Tibial nerve (tissue), 4 donors: Measurements from ENCODE around the gene MAPK8. TPM values are rescaled to one million over a fixed set of nuclear protein-coding genes. Genes with fewer than 3 reads are reported as not detected.
A peak's percentile ranks its signal among the peaks of the same experiment; 100 is the strongest.

Source experiments
- DNase-seq, 2 donors: peaks; one replicate each; pipeline ENCODE4 v3.0.0-alpha.2; 2019; ENCODE audit warnings: low spot score in 2 of 2
- H3K27ac ChIP-seq, 4 donors: fragments of 200-600 bp; sonication (generic) in 3 of 4; one replicate each; pipeline ENCODE4 v1.5.1; 2017 to 2019; ENCODE audit warnings: mild to moderate bottlenecking in 1 of 4
- H3K27me3 ChIP-seq, 2 donors: fragments of 200-600 bp; sonication (generic) in 1 of 2; one replicate each; pipeline versions ENCODE4 v1.5.1 to v1.6.0; 2017 to 2019
- H3K36me3 ChIP-seq, 3 donors: fragments of 200-600 bp; sonication (generic); one replicate each; pipeline ENCODE4 v1.5.1; 2018 to 2019
- H3K4me1 ChIP-seq, 4 donors: fragments of 200-600 bp; sonication (generic) in 3 of 4; one replicate each; pipeline ENCODE4 v1.5.1; 2017 to 2019
- H3K4me3 ChIP-seq, 4 donors: fragments of 200-600 bp; sonication (generic) in 3 of 4; one replicate each; pipeline ENCODE4 v1.5.1; 2017 to 2019; ENCODE audit warnings: mild to moderate bottlenecking in 1 of 4, moderate library complexity in 1 of 4
- H3K9me3 ChIP-seq, 4 donors: fragments of 200-600 bp; sonication (generic) in 3 of 4; one replicate each; pipeline ENCODE4 v1.5.1; 2017 to 2019
- EP300 ChIP-seq, 2 donors: sonication (generic); formaldehyde crosslinking; IDR thresholded peaks; one replicate each; pipeline ENCODE4 v1.6.1; 2017; ENCODE audit warnings: antibody characterized with exemption in 2 of 2, mild to moderate bottlenecking in 1 of 2
- POLR2A ChIP-seq, 2 donors: fragments of 450-650 bp; IDR thresholded peaks; one replicate each; pipeline ENCODE4 v1.6.1; 2017; ENCODE audit warnings: antibody characterized with exemption in 2 of 2, mild to moderate bottlenecking in 2 of 2, moderate library complexity in 2 of 2
- WGBS, 2 donors: methylation state at CpG; one replicate each; pipeline ENCODE4 v1.1.5; 2018; 5-methylcytosine and 5-hydroxymethylcytosine counted together
- total RNA-seq, 4 donors: library from RNA; depleted of rRNA; stranded (reverse); fragments of >200 nt; gene quantifications; one replicate each; pipeline ENCODE4 v1.1.0, GENCODE V29; 2016
- TF ChIP-seq, protein P1 (sequence below), 5 experiments: fragments of 200-600 bp in 3 of 5; fragments of 450-650 bp in 2 of 5; sonication (generic) in 3 of 5; IDR thresholded peaks; one replicate each; pipeline ENCODE4 v1.5.1; 2016 to 2019; ENCODE audit warnings: antibody characterized with exemption in 5 of 5, mild to moderate bottlenecking in 3 of 5, moderate library complexity in 2 of 5

The MAPK8 gene
- total RNA-seq = 10 to 100 TPM; 53.4 to 65.6 (median 62.2) TPM

DNA sequence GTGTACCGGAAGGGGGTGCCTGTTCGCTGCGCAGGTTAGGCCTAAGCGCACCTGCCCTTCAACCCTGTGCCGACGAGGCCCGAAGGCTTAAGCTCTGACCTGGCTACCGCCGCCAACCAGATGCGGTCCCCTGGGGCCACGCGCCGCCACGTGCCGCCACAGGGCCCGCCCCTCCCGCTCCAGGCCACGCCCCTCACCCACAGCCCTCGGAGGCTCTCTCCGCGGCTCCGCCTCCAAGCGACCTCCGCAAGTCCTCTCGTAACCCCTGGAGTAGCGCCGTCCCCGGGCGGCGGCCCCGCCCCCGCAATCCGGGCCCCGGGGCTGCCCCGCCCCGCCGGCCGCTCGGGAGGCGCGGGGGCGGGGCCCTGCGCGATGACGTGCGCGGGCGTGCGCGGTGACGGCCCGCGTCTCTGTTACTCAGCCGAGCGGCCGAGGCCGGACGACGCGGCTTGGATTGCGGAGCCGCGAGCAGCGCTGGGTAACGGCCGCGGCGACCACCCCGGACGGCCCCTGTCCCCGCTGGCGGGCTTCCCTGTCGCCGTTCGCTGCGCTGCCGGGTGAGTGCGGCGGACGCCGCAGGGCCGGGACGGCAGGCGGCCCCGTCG, at the start of gene MAPK8:
MAPK8 (plus strand) TSS at position 413 of the 605 bp plus-strand sequence. CDS start 94,984 bp downstream, outside the sequence.
- H3K4me3 ChIP-seq = peak within 1 kb of the TSS; percentile 75 to 97 (median 94)
- no peaks in the 10 kb centered on the region for H3K9me3 ChIP-seq
- H3K36me3 ChIP-seq = no peaks in the 10 kb centered on the region
- 0 to 3% methylated on average over 10 to 38 of the region's 86 CpGs for WGBS, 2 donors
- DNase-seq = peak; percentile 71 to 82
- peaks cover 0 to 35% (median 2%) of the 10 kb centered on the region in 4 donors for H3K4me1 ChIP-seq
- peak within 1 kb of the TSS; percentile 96 to 99 (median 98) for H3K27ac ChIP-seq
- TF ChIP-seq, protein P1, sequence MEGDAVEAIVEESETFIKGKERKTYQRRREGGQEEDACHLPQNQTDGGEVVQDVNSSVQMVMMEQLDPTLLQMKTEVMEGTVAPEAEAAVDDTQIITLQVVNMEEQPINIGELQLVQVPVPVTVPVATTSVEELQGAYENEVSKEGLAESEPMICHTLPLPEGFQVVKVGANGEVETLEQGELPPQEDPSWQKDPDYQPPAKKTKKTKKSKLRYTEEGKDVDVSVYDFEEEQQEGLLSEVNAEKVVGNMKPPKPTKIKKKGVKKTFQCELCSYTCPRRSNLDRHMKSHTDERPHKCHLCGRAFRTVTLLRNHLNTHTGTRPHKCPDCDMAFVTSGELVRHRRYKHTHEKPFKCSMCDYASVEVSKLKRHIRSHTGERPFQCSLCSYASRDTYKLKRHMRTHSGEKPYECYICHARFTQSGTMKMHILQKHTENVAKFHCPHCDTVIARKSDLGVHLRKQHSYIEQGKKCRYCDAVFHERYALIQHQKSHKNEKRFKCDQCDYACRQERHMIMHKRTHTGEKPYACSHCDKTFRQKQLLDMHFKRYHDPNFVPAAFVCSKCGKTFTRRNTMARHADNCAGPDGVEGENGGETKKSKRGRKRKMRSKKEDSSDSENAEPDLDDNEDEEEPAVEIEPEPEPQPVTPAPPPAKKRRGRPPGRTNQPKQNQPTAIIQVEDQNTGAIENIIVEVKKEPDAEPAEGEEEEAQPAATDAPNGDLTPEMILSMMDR (IDR thresholded peaks at IDR 0.05) = peak in 1 of 5 experiments; percentile 30
- TF ChIP-seq POLR2A (IDR thresholded peaks at IDR 0.05) (peak; percentile 95 to 98), EP300 (IDR thresholded peaks at IDR 0.05) (peak in 1 of 2 donors; percentile 82)
- no peaks in the 10 kb centered on the region for H3K27me3 ChIP-seq

DNA sequence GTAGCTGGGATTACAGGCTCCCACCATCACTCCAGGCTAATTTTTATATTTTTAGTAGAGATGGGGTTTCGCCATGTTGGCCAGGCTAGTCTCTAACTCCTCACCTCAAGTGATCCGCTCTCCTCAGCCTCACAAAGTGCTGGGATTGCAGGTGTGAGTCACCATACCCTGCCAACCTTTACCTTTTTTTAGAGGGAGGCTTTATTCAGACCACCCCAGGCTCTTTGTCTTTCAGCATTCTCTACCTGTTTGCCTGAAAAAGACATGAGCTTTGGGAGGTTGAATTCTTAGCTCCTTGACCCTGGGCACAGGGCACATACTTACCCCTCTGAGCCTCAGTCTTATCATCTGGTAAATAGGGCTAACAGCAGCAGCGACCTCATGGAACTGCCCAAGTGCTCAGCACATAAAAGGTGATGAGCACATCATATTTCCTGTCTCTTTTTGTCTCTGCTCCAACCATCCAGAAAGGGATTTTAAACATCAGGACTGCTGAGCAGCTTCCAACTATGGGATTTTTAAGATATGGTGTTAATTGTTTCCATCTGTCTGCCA, 49.0 kb upstream of the MAPK8 start:
- Histone ChIP-seq H3K27ac (no peak overlapping the region), H3K36me3 (no peaks in the 10 kb centered on the region), H3K27me3 (no peaks in the 10 kb centered on the region), H3K4me3 (no peak overlapping the region), H3K4me1 (no peaks in the 10 kb centered on the region), H3K9me3 (peaks cover 0 to 9% (median 0%) of the 10 kb centered on the region in 4 donors)
- no peak for TF ChIP-seq POLR2A (IDR thresholded peaks at IDR 0.05)
- TF ChIP-seq, protein P1 (IDR thresholded peaks at IDR 0.05) = no peak
- TF ChIP-seq EP300 (IDR thresholded peaks at IDR 0.05) = no peak
- WGBS, 2 donors = 85 to 86% methylated on average over 3 of the region's 3 CpGs
- DNase-seq = no peak

DNA sequence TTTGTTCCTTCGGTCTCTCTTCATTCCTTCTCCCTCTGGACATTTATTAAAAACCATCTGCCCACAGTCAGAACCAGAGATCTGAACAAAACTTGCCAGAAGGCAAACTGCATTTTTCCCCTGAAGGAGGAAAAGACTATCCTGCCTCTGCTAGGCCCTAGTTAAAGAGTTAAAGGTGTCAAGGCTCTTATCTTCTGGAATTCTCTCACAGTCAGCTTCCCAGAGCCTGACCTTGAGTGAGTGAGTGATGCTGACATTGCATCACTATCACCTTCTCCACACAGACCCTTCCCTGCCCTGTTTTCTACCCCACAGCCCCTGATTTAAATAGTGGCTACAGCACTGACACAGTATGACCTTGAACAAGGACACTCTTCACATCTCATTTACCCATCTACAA, 48.4 kb upstream of the MAPK8 start:
- 50 to 75% methylated on average over 1 of the region's 1 CpG for WGBS, 2 donors
- DNase-seq = no peak
- H3K4me1 ChIP-seq = no peaks in the 10 kb centered on the region
- H3K36me3 ChIP-seq = no peaks in the 10 kb centered on the region
- no peaks in the 10 kb centered on the region for H3K27me3 ChIP-seq
- peaks cover 0 to 9% (median 0%) of the 10 kb centered on the region in 4 donors for H3K9me3 ChIP-seq
- H3K4me3 ChIP-seq = no peak overlapping the region
- no peak overlapping the region for H3K27ac ChIP-seq
- no peak for TF ChIP-seq POLR2A (IDR thresholded peaks at IDR 0.05)
- no peak for TF ChIP-seq EP300 (IDR thresholded peaks at IDR 0.05)
- TF ChIP-seq, protein P1 (IDR thresholded peaks at IDR 0.05) = no peak

DNA sequence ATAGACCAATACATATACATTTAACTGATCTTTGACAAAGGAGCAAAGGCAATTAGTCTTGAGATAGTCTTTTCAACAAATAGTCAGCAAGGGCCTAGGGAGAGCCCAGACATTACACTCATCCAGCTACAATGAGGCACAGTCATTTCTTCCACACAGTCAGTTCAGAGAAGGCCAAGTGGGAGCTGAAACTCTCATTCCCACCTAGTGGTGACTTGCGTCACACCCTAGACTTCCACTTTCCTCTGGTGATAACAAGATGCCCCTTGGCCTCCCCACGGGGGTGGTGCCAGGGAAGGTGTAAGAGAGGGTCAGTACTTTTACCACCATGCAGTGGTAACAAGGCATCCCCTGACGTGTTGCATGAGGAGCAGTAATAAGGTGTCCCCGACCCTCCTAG, 39.9 kb upstream of the MAPK8 start:
- H3K4me1 ChIP-seq = no peaks in the 10 kb centered on the region
- no peaks in the 10 kb centered on the region for H3K27me3 ChIP-seq
- 78 to 79% methylated on average over 4 of the region's 4 CpGs for WGBS, 2 donors
- H3K4me3 ChIP-seq = no peak overlapping the region
- no peak overlapping the region for H3K27ac ChIP-seq
- no peaks in the 10 kb centered on the region for H3K36me3 ChIP-seq
- no peak for DNase-seq
- no peaks in the 10 kb centered on the region for H3K9me3 ChIP-seq
- TF ChIP-seq POLR2A (IDR thresholded peaks at IDR 0.05) (no peak), EP300 (IDR thresholded peaks at IDR 0.05) (no peak)
- TF ChIP-seq, protein P1 (IDR thresholded peaks at IDR 0.05) = no peak

DNA sequence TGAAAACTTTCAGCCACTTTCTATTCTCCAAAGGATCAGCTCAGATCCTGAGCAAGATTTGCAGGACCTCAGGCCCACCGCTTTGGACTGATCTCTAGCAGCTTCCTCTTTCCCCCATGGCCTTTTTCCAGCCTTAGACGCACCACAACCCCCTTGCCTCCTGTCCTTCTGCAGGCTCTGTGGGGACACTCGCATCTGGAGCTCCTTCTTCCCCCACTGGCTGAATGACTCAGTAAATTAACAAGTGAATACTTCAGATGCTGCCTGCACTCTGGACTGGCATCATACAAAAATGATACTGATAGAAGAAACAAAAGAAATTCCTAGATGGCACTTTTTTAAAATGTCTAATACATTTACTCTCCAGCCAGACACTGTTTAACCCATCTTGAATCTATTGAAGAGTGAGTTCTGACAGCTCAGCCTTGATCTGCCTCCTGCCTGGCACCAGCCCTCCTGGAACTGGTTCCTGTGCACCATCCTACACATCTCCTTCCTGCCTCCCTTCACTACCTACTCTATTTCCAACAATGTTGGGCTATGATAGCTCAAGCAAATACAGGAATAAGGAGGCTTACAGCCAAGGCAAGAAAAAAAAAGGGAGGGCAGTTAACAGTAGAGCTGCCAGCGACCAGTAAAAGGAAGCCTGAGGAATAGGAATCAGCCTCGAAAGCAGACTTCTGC, 35.3 kb upstream of the MAPK8 start:
- no peaks in the 10 kb centered on the region for H3K4me1 ChIP-seq
- no peak overlapping the region for H3K27ac ChIP-seq
- 57 to 66% methylated on average over 5 of the region's 5 CpGs for WGBS, 2 donors
- no peak overlapping the region for H3K4me3 ChIP-seq
- no peaks in the 10 kb centered on the region for H3K27me3 ChIP-seq
- TF ChIP-seq POLR2A (IDR thresholded peaks at IDR 0.05) (no peak), EP300 (IDR thresholded peaks at IDR 0.05) (no peak)
- TF ChIP-seq, protein P1 (IDR thresholded peaks at IDR 0.05) = no peak
- no peak for DNase-seq
- no peaks in the 10 kb centered on the region for H3K36me3 ChIP-seq
- no peaks in the 10 kb centered on the region for H3K9me3 ChIP-seq
